GM12878 (cell line): Measurements from ENCODE around the gene TEAD4.

Experiments used
- KDM1A ChIP-seq: fragments of 200-600 bp; sonication (generic); IDR thresholded peaks from 2 replicates; pipeline ENCODE4 v1.6.1; 2016; ENCODE audit warnings: borderline replicate concordance
- POLR2AphosphoS5 ChIP-seq: IDR thresholded peaks from 2 replicates; pipeline ENCODE4 v1.6.1; 2011; ENCODE audit warnings: mild to moderate bottlenecking, low read length, inconsistent platforms
- USF1 ChIP-seq: IDR thresholded peaks from 2 replicates; pipeline ENCODE4 v1.6.1; 2011; ENCODE audit warnings: borderline replicate concordance, low read depth, mild to moderate bottlenecking, moderate library complexity, mixed read lengths, low read length; ENCODE audit not compliant: insufficient read depth; ENCODE audit errors: extremely low read length
- YY1 ChIP-seq: IDR thresholded peaks from 2 replicates; pipeline ENCODE4 v1.6.1; 2011; ENCODE audit warnings: low read depth, mild to moderate bottlenecking, low read length

GRCh38 chr12:3032161-3032560, 73.0 kb downstream of the TEAD4 start:
- TF ChIP-seq YY1 = no peak
- TF ChIP-seq KDM1A = no peak
- TF ChIP-seq USF1 = no peak
- no peak for TF ChIP-seq POLR2AphosphoS5
